Activated CD8-positive, alpha-beta memory T cell treated with anti-CD3 and anti-CD28 coated beads, Interleukin-2, amount 10 ng/mL, durations not matched to agents 7 days and 5 days (primary cell): ENCODE data around the gene SAXO1. TPM values are rescaled to one million over a fixed set of nuclear protein-coding genes. Genes with fewer than 3 reads are reported as not detected.
"Not testable (repeated sequence)": the region's sequence is repeated elsewhere in the genome, so short reads cannot be mapped to it uniquely, and the experiment has no call there.

Experiments used
- ATAC-seq: fragments of 150-1000 bp; cut with Tn5 transposase; one replicate; pipeline ENCODE4 v1.10.0; 2021; ENCODE audit warnings: moderate library complexity
- CTCF ChIA-PET: fragments of 350-600 bp; sonication (Branson Sonifier 250); formaldehyde crosslinking; loops from one replicate; lab custom pipeline; 2021; ENCODE audit warnings: antibody characterized with exemption; lab: Charles Lee
- DNase-seq: peaks from one replicate; pipeline ENCODE4 v3.0.0-alpha.2; 2020
- H3K27ac Mint-ChIP-seq: one replicate; pipeline ENCODE4 v1.8.0; 2021; ENCODE audit warnings: mild to moderate bottlenecking, mixed read lengths
- H3K27me3 Mint-ChIP-seq: one replicate; pipeline ENCODE4 v1.8.0; 2021; ENCODE audit warnings: mixed read lengths
- H3K36me3 Mint-ChIP-seq: one replicate; pipeline ENCODE4 v1.8.0; 2021; ENCODE audit warnings: mild to moderate bottlenecking, mixed read lengths
- H3K4me1 Mint-ChIP-seq: one replicate; pipeline ENCODE4 v1.8.0; 2021; ENCODE audit warnings: mixed read lengths
- H3K4me3 Mint-ChIP-seq: one replicate; pipeline ENCODE4 v1.8.0; 2021; ENCODE audit warnings: mild to moderate bottlenecking, moderate library complexity, mixed read lengths
- H3K9me3 Mint-ChIP-seq: one replicate; pipeline ENCODE4 v1.8.0; 2022; ENCODE audit warnings: low read depth, mixed read lengths
- total RNA-seq, 2 experiments: library from RNA; stranded (reverse); gene quantifications; one replicate each; pipeline ENCODE4 v1.2.3, GENCODE V29; 2021

SAXO1 gene
- total RNA-seq, 2 experiments from 2014 or later = 0.12 TPM; not detected in 1

DNA sequence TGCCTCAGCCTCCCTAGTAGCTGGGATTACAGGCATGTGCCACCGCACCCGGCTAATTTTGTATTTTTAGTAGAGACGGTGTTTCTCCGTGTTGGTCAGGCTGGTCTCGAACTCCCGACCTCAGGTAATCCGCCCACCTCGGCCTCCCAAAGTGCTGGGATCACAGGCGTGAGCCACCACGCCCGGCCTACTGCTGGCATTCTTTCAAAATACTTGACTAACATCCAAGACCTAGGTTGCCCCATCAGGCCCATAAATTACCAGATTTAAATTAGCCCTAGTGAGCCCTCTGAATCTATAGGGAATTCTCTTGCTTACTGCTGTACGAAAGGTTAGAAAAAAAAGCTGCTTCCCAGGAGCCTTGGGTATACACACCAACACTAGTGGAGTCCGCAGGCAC lies 102.4 kb downstream of the SAXO1 start:
- DNase-seq, H3K4me3 Mint-ChIP-seq, H3K36me3 Mint-ChIP-seq, H3K9me3 Mint-ChIP-seq, H3K27ac Mint-ChIP-seq, H3K4me1 Mint-ChIP-seq, ATAC-seq, CTCF ChIA-PET, H3K27me3 Mint-ChIP-seq: not testable (repeated sequence)

DNA sequence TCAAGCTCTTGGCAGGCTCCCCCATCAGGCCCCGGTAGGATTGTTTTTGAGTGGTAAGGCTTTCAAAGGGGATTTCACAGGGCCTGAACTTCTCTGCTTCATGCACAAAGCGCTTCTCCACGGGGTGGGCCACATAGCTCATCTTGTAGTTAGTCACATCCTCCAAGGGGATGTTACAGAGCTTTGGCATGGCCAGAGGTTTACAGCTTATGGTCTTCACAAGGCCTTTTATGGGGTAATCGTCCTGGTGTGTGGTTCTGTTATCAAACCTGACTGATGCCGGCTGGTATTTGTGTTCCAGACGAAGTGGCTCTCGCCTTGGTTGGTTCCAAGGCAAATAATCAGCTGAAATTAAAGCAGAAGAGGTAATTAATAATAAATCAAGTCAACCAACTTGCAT lies 104.3 kb downstream of the SAXO1 start:
- no peaks in the 10 kb centered on the region for H3K9me3 Mint-ChIP-seq
- DNase-seq = no peak
- CTCF ChIA-PET = interaction anchor here (0.6 kb wide), 1 partner anchor 1894 kb away, joined by 3 read pairs; no protein-coding TSS in a partner anchor

DNA sequence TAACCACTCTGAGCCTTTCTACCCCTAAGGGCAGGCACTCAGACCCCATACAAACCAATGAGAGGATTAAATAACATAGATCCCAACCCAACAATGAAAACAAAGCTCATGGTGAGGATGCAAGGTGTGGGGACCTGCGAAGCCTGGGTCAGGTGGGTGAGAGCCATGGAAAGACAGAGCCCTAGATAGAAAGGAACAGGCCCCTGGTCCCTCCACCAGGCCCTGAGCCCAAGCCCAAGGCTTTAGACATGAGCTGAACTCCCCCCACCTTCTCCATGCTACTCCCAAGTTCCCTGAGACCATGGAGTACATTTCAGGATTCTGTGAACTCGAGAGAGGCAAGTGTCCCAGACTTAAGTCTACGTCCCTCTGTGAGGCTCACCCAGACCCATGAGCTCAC lies 106.5 kb downstream of the SAXO1 start:
- CTCF ChIA-PET = no interaction called here
- DNase-seq = no peak
- H3K4me1 Mint-ChIP-seq = no peaks in the 10 kb centered on the region
- H3K9me3 Mint-ChIP-seq = no peaks in the 10 kb centered on the region
- H3K27ac Mint-ChIP-seq = no peak overlapping the region
- no peaks in the 10 kb centered on the region for H3K27me3 Mint-ChIP-seq
- H3K4me3 Mint-ChIP-seq = no peak overlapping the region
- ATAC-seq = no peak
- no peaks in the 10 kb centered on the region for H3K36me3 Mint-ChIP-seq

More for the DNA sequence above, 104.3 kb downstream of the SAXO1 start:
- Mint-ChIP-seq H3K27me3 (no peaks in the 10 kb centered on the region), H3K27ac (no peak overlapping the region), H3K4me1 (no peaks in the 10 kb centered on the region), H3K4me3 (no peak overlapping the region), H3K36me3 (no peaks in the 10 kb centered on the region)
- no peak for ATAC-seq

DNA sequence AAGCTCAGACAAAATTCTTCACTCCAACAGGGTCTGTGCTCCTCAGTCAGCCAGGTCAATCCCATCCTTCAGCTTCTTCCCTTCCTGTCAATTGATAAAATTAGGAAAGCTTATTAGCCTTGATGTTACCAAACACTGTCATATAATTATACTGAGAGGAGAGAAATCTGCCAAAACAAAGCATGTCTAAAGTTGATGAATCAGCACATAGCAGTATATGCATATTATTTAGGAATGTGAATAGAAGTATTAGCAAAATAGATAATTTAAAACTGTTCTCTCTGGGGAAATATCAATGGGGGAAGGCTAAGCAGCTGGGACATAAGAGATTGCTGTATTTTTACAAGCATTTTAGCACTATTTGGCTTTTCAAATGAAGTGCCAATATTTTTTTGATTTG lies 107.1 kb downstream of the SAXO1 start:
- no peaks in the 10 kb centered on the region for H3K9me3 Mint-ChIP-seq
- H3K27ac Mint-ChIP-seq = no peak overlapping the region
- ATAC-seq (no peak), DNase-seq (no peak)
- H3K27me3 Mint-ChIP-seq = no peaks in the 10 kb centered on the region
- H3K36me3 Mint-ChIP-seq = no peaks in the 10 kb centered on the region
- CTCF ChIA-PET = no interaction called here
- no peak overlapping the region for H3K4me3 Mint-ChIP-seq
- H3K4me1 Mint-ChIP-seq = no peaks in the 10 kb centered on the region

DNA sequence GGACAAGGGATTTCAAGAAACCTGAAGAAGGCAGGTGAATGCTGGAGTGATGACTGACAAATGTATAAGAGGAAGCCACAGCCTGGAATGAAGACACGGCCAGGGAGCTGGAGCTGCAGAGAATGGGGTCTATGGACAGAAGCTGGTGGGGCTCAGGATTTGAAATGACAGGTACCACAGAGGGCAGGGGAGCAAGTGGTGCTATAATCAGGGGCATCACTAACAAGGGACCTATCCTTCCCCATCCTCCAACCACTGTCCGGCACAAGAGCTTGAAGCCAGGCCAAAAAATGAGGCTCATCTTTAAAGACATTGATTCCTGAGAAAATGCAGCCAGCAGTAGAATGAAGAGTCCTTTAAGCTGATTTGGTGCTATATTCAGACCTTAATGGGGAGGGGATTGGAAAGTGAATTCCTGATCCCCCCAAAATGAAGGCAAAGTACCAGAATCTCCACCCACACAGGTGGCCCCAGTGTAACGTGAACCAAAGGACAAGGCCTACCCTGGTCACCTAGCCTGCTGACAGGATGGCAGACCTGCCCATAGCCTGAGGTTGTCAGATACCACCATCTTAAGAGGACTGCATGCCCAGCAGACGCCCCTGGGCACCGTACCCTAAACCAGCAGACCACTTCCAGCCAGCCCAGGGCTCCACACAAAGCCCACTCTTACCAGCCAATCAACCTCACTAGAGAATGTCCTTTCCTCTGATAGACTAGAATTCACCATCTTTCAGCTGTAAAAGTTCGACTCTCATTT lies 109.2 kb downstream of the SAXO1 start:
- H3K4me3 Mint-ChIP-seq = no peak overlapping the region
- ATAC-seq (no peak), DNase-seq (no peak)
- H3K4me1 Mint-ChIP-seq = no peaks in the 10 kb centered on the region
- no peak overlapping the region for H3K27ac Mint-ChIP-seq
- no peaks in the 10 kb centered on the region for H3K9me3 Mint-ChIP-seq
- H3K27me3 Mint-ChIP-seq = no peaks in the 10 kb centered on the region
- CTCF ChIA-PET = no interaction called here
- no peaks in the 10 kb centered on the region for H3K36me3 Mint-ChIP-seq

DNA sequence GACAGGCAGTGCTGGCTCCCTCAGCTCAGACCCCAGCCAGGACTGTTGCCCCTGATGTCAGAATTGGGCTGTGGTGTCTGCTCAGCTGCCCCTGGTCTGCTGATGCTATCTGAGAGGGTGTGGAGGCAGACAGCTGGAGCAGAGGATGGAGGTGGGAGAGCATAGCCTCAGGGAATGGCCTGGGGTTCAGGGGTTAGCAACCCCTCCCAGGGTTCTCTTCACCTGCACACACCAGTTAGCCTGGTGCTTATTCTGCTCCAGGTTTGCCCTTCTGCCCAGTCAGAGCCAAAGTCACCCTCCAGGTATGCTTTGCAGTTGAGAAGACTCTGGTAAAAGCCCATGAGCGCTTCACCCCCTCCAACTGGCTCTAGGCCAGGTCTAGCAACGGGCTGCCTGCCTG lies 109.8 kb downstream of the SAXO1 start:
- DNase-seq (no peak), ATAC-seq (no peak)
- CTCF ChIA-PET = no interaction called here
- no peaks in the 10 kb centered on the region for H3K9me3 Mint-ChIP-seq
- H3K4me1 Mint-ChIP-seq = no peaks in the 10 kb centered on the region
- no peaks in the 10 kb centered on the region for H3K36me3 Mint-ChIP-seq
- no peak overlapping the region for H3K4me3 Mint-ChIP-seq
- H3K27ac Mint-ChIP-seq = no peak overlapping the region
- no peaks in the 10 kb centered on the region for H3K27me3 Mint-ChIP-seq

DNA sequence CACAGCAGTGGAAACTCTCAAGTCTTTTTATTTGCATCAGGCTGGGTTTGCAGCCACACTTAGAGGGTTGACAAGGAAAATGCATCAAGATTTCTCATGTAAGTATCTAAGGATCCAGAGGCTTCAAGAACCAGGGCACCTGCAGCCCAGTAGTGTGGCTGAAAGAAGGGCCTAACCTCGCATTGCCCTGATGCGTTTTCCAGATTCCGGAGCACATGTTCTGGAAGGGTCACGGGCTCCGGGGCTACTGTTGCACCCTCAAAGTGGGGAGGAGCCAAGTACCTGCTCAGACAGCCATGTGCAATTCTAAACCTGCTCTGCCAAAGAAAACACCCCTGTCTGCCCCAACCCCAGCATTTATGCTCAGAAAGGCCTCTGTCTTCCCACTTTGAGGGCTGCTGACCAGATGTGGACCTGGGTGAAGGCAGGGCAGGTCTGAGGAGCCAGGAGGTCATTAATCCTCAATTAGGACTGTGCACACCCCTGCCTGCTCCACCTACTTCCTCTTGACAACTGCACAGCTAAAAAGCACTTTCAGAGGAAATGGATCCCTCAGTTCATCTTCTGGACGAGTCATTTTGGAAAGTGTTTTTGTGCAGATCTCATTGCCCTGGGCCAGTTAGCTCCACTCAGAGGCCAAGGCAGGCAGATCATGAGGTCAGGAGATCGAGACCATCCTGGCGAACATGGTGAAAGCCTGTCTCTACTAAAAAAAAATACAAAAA lies 110.7 kb downstream of the SAXO1 start:
- no peak for DNase-seq
- H3K36me3 Mint-ChIP-seq = no peaks in the 10 kb centered on the region
- ATAC-seq = no peak
- H3K27ac Mint-ChIP-seq = no peak overlapping the region
- no peaks in the 10 kb centered on the region for H3K9me3 Mint-ChIP-seq
- CTCF ChIA-PET = no interaction called here
- H3K27me3 Mint-ChIP-seq = no peaks in the 10 kb centered on the region
- no peak overlapping the region for H3K4me3 Mint-ChIP-seq
- no peaks in the 10 kb centered on the region for H3K4me1 Mint-ChIP-seq

DNA sequence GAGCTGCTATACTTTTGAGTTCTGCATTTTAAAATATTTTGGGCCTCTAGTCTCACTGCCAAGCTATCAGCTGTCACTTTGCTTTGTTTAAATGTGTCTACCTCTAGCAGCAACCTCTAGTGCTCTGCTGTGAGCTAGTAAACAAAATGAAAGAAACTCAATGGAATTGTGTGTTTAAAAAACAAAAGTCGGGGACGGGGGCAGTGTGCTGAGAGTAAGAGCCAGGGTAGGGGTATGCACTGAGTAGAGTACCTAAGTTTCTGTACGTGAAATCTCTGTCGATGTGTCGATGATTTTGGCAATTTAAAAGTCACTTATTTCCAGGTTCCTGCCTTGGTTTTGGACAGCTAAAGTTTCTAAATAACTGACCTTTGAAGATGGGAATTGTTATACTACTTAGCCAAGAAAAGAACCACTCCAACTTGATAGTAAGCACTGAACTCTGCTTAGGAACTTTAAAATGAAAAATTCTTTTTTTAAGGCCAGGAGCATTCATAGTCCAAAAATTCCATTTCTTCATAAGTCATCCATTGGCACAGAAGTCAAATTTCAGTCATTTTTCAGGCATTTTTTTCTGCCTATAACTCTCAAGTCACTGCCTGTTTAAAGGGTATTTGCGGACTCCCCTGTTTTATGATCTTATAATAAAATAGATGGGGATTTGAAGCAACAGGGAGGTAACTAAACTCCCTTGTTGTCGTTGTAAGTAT lies 111.5 kb downstream of the SAXO1 start:
- CTCF ChIA-PET = no interaction called here
- Mint-ChIP-seq H3K36me3 (no peaks in the 10 kb centered on the region), H3K9me3 (no peaks in the 10 kb centered on the region), H3K4me3 (no peak overlapping the region), H3K27me3 (no peaks in the 10 kb centered on the region), H3K4me1 (no peaks in the 10 kb centered on the region), H3K27ac (no peak overlapping the region)
- ATAC-seq (no peak), DNase-seq (no peak)

DNA sequence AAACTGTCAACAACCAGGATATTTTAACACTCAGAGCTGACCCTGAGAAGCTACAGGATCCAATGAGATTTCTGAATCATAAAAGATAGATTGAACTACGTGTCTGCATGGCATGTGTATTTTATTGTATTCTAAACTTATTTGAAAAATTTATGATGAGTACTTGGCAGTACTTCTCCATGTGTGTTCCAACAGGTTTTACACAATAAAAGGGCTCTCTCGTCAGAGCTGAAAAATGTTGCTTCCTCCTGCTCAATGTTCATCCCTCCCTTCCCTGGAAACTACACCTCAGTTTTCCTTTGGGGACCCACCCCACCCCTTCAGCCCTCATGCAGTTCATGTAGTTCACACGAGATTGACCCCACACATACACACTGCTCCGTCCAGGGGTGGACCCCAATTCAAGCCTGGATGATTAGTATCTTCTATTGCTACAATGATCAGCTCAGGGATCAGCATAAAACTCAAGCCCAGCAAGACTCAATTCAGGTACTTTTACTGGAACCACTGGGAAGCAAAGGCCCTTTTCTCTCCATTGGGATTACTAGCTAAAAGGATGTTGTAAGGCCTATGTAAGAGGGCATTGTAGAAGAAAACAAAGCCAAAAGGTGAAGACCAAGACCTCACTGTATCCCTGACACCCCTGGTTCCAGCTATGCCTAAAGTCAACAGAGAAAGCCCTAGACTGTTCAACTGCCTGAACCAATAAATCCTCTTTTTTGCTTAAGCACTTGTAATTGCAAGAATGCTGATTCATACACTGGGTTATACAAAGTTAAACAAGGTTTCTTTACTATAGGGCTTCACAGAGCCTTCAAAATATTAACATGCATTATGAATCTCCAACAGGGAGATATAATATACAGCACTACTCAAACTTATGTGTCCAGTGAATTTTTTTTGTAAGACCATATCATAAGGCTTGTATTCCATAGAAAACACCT lies 112.6 kb downstream of the SAXO1 start:
- Mint-ChIP-seq H3K9me3 (no peaks in the 10 kb centered on the region), H3K4me3 (no peak overlapping the region), H3K4me1 (no peaks in the 10 kb centered on the region), H3K36me3 (no peaks in the 10 kb centered on the region), H3K27ac (no peak overlapping the region), H3K27me3 (no peaks in the 10 kb centered on the region)
- ATAC-seq = no peak
- CTCF ChIA-PET = no interaction called here
- DNase-seq = no peak

DNA sequence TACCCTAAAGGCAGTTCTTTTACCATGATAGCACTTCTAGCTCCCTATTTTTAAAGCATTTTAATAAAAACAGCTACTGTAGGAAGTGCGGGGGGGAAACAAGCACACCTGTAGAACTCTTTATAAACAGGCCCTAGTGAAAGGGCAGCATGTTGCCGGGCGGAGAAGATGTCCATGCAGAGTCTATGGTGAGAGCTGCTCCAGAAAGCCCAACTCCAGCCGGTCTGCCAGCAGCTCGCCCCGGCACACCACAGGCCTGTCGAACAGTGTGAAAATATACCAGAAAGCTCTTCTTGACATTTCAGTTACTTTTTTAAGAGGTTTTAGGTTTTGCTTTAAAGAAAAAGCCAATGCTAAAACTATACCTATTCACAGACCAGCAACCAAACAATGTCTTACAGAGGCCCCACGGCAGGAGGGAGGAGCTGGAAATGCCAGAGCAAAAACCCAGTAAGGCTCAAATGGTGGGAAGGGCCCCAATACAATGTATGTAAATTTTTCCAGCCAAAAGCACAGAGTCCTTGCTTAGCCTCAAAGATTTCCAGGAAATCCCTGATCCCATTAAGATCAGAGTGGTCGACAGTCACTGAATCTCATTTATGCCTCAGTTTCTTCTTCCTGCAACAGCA lies 121.2 kb downstream of the SAXO1 start:
- no peak overlapping the region for H3K27ac Mint-ChIP-seq
- DNase-seq (no peak), ATAC-seq (no peak)
- no peak overlapping the region for H3K4me3 Mint-ChIP-seq
- no peaks in the 10 kb centered on the region for H3K4me1 Mint-ChIP-seq
- peaks cover 13% of the 10 kb centered on the region for H3K27me3 Mint-ChIP-seq
- H3K36me3 Mint-ChIP-seq = no peaks in the 10 kb centered on the region
- no peaks in the 10 kb centered on the region for H3K9me3 Mint-ChIP-seq
- CTCF ChIA-PET = no interaction called here

DNA sequence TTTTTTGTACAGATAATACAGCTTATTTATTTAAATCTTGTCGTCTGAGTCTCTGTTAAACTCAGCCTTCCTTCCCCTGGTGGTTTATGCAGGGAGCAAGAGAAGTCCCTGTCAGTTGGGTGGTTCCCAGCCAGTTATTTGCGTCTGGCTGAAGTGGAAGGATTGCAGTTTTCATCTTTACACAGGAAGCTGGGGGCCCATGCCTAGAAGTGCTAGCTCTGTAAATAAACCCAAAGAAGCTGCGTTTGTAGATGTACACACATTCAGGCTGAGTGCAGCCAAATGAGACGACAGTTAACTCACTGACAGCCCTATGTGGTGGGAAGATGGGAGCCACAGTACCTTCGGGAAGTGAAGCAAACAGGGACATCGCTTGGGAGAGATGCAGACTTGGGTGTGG lies 122.1 kb downstream of the SAXO1 start:
- no peak for DNase-seq
- ATAC-seq = no peak
- H3K36me3 Mint-ChIP-seq = no peaks in the 10 kb centered on the region
- H3K9me3 Mint-ChIP-seq = no peaks in the 10 kb centered on the region
- peaks cover 13% of the 10 kb centered on the region for H3K27me3 Mint-ChIP-seq
- no peaks in the 10 kb centered on the region for H3K4me1 Mint-ChIP-seq
- CTCF ChIA-PET = no interaction called here
- no peak overlapping the region for H3K27ac Mint-ChIP-seq
- H3K4me3 Mint-ChIP-seq = no peak overlapping the region

DNA sequence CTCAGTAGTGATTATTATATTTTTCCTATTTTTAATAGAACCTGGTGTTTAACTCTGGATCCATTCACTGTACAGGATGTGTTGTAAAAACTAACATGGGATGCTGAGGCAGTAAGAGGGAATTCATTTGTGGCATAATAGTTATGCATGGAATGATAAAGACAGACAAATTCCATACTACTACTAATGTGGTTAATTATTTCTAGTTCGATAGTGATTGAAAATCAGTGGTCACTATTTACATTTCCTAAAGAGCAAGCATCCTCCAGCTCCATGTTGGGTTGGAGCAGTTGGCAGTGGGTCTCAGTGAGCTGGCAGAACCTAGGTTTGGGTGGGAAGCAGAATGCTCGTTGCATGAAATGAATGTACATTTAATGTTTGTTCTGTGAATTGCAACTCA lies 122.6 kb downstream of the SAXO1 start:
- H3K9me3 Mint-ChIP-seq = no peaks in the 10 kb centered on the region
- ATAC-seq (no peak), DNase-seq (no peak)
- CTCF ChIA-PET = no interaction called here
- H3K27ac Mint-ChIP-seq = no peak overlapping the region
- H3K27me3 Mint-ChIP-seq = peaks cover 13% of the 10 kb centered on the region
- H3K4me1 Mint-ChIP-seq = no peaks in the 10 kb centered on the region
- no peaks in the 10 kb centered on the region for H3K36me3 Mint-ChIP-seq
- no peak overlapping the region for H3K4me3 Mint-ChIP-seq
